22Rv1 (cell line): Measurements from ENCODE around the gene CBR3.

Experiments
- CTCF ChIP-seq: fragments of 450-650 bp; IDR thresholded peaks from 2 replicates; pipeline ENCODE4 v1.5.1; 2017; ENCODE audit warnings: mild to moderate bottlenecking
- ZFX ChIP-seq: fragments of 450-650 bp; IDR thresholded peaks from 2 replicates; pipeline ENCODE4 v1.6.1; 2017; ENCODE audit warnings: antibody characterized with exemption, borderline replicate concordance

GRCh38 chr21:36156815-36157670 is 22.2 kb downstream of the CBR3 start, which contains the start of gene DOP1B:
- TF ChIP-seq CTCF (no peak), ZFX (no peak)
